Ramos (cell line): ENCODE results near the gene CST9.
"Not testable (repeated sequence)": the region's sequence is repeated elsewhere in the genome, so short reads cannot be mapped to it uniquely, and the experiment has no call there.

ENCODE experiments used
- in situ Hi-C: fragments of 300-500 bp; cut with MboI; formaldehyde crosslinking; loops from one replicate; pipeline ENCODE4 v1.14.3; 2022; ENCODE audit warnings: low sequenced_read_pairs; ENCODE audit not compliant: unreplicated experiment

The CST9 gene

GRCh38 chr20:23596579-23597250 lies 9.0 kb downstream of the CST9 start:
- in situ Hi-C loops, result no loop called here

DNA sequence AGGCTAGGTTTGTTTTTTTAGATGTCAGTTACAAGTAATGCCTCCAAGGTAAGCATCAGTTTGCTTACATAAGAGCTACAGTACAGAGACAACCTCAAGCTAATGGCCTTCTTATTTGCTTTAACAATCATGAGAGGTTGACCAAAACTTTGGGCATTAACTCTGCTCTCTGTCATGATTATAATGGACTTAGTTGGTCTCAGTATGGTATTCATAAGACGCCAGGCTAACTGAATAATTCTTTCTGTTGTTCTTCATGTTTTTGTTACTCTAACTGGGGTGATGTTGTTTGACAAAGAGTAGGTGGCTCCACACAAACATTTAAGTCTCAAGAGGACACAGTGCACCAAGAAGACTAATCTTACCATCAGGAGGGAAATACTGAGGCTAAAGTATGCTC lies 9.8 kb downstream of the CST9 start:
- in situ Hi-C loops, result no loop called here

- in situ Hi-C loops, result no loop called here
Observed at GRCh38 chr20:23588434-23589403, 17.0 kb downstream of the CST9 start.

DNA sequence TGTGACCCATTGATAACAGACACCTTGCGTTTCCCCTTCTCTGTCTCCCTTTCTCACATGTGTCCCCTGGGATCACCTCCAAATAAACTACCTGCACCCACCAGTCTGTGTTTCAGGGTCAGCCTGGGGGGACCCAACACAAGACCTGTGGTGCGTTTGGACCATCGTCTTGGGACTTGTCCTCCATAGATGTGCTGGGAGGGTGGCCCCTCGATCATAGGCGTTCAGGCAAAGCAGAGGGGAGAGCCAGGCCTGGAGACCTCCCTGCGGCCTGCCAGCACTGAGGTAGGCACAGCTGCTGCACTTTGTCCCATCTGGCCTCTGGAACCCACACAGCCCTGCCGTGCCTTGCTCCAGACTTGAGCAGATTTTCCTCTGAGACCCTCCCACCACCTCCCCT lies 18.1 kb downstream of the CST9 start:
- in situ Hi-C loops, result no loop called here

DNA sequence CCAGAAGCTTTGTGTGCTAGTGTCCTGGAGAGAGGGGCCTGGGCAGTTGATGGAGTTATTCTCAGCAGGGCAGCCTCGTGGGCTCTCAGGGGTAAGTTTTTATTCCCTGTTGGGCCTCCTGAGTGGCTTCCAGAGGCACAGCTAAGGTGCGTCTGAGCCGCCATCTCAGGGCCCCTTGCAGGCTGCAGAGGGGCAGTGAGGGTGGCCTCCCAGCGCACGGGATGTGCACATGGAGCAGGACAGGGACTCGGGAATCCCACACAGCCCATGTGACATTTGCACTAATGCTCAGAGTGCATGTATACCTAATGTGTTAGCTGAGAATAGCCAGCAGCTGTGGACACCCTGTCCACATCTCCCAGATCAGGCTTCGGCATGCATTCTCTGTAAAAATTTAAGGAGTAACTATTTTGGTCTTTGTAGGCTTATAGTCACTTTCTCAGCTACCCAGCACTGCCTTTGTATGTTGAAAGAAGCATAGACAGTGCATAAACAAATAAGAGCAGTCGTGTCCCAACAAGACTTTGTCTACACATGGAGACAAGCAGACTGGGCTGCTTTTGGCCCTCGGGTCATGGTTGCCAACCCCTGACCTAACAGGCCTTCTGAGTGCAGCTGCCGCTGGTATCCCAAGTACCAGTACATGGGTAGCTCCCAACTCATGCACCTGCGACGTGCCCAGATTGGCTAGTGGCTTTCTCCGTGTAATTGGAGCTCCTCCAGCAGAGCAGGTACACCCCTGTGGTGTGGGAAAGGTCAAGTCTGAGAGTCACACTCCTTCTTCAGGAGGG lies 18.8 kb downstream of the CST9 start:
- in situ Hi-C loops, result no loop called here

DNA sequence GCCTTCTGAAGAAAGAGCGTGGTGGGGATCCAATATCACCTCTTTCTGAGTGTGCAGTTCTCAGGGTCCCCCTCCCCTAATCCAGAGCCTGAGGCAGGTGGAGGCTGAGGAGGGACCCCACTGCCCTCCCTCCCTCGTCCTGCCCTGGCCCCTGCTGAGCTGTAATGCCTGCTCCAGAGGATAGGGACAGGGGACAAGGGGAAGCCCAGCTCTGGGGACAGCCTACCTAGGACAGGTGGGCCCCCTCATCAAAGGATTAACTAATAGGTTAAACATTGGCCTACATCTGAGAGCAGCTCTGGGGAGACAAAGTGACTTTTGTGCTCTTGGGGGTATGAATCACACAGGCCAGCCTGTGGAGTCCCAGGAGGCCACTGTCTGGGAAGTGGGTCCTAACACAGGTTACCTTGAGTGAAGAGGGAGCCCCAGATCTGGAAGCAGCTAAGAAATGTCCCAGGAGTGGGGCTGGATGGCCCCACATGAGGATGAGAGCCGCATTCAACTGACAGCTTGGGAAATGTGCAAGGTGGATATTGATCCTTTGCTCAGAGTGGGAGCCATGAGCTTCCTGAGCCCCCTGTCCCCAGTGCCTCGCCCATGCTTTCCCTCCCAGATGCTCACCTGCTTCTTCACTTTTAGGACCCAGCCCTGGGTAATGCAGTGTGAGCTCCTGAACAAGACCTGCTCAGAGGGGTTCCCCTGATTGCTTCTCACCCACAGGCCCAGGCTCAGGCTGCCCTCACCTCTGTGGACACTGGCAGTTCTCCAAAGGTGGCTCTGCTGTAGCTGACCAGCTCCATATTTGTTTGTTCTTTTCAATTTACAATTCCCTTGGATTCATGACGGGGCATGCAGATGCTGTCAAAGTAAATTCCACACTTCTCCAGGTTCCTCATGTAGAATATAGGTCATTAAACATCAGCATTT lies 19.6 kb downstream of the CST9 start:
- in situ Hi-C loops, result no loop called here

GRCh38 chr20:23585449-23585807 lies 20.3 kb downstream of the CST9 start:
- in situ Hi-C loops, result no loop called here

DNA sequence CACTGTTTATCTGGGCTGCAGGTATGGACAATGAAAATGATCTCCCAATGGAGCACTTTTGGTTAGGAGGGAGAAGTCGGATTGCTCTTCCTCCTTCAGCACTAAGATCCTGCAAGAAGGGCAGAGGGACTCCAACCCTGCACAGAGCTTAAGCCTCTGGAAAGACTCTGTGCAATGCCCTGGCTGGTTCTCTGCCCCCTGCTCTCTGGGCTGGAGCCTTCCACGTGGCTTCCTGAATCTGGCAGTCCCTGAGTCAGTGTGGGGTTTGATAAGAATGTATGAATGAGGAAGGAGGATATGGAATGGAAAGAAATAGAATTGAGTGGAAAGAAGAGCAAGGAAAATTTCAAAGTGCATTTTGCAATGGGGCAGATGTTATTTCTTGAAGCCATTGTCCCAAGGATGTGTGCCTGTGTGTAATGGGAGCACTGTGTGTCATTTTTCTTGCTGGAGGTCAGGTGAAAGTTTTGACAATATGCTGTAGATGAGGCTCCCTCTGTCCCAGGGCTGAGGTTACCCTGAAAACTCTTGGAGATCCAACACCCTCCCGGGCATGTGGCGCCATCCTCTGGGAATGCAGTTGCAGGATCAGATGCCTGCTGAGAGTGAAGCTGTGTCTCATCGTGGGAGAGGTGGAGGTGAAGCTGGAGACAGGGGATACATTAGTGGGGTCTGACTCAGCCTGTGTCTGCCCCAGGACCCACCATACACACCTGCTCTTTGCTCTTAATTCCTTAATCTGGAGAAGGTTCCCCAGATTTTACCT lies 21.1 kb downstream of the CST9 start:
- in situ Hi-C loops, result no loop called here

GRCh38 chr20:23583526-23583925 lies 22.2 kb downstream of the CST9 start:
- in situ Hi-C loops, result no loop called here

GRCh38 chr20:23582293-23582692 lies 23.4 kb downstream of the CST9 start:
- in situ Hi-C loops, result no loop called here

DNA sequence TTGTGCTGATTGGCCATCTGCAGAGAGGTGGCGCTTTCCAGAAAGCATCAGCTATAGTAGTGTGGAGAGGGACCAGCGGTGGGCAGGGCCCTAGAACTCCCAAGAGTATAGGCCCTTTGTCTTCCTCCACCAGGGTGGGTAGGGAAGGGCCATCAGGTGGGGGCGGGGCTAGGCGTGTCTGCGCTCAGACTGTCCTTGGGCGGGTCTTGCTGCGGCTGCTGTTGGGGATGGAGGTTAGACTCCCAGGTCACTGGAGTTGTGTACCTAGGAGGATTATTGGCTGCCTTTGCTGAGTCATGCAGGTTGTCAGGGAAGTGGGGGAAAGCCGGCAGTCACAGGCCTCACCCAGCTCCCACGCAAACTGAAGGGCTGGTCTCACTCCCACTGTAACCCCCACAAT lies 23.9 kb downstream of the CST9 start:
- in situ Hi-C loops, result not testable (repeated sequence)

DNA sequence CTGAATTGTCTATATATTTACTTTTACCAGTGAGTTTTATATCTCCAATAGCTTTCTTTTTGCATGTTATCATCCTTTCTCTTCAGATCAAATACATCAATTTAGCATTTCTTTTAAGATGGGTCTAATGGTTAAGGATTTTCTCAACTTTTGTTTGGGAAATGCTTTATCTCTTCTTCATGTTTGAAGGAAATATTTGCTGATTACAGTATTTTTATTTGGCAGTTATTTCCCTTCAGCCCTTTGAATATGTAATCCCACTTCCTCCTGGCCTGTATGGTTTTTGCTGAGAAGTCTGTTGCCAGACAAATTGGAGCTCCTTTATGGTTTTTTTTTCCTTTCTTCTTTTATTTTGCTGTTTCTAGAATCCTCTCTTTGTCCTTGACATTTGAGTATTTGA lies 30.7 kb downstream of the CST9 start:
- in situ Hi-C loops, result no loop called here

DNA sequence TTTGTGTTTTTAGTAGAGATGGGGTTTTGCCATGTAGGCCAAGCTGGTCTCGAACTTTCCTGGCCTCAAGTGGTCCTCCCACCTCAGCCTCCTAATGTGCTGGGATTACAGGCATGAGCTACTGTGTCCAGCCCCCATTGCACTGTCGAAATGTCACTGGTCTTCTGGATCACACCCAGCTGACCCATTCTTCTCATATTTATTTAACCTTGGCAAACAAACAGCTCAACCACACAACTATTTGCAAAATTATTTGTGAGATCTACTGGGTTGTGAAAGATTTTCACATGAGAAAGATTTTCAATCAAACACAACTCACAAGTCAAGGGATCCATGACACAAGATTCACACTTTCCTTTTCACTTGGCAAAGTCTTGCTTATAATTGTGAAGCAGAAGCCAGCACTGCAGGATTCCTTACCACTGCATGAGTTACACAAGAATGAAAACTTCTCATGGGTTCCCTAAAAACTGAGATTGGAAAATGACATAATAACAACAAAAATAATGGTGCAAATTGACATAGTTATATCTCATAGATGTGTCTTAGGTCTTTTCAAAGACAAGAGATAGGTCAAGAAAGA lies 35.4 kb downstream of the CST9 start:
- in situ Hi-C loops, result no loop called here

DNA sequence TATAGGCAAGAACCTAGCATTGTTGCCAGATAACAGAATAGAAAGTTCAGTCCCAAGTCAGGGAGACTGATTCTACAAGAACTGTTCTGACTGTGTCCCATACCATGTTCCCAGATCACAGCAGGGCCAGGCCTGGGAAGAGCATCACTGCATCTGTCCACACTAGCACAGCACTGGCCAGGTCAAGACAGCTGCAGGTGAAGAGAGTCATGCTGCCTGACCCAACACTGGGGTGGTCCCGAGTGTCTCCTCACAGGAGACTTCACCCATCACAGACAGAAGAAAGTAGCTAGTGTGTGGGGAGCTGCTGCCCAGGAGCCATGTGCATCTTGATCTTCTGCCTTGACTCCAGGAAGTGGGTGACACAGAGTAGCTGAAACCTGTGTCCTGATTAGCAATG lies 36.1 kb downstream of the CST9 start:
- in situ Hi-C loops, result no loop called here

DNA sequence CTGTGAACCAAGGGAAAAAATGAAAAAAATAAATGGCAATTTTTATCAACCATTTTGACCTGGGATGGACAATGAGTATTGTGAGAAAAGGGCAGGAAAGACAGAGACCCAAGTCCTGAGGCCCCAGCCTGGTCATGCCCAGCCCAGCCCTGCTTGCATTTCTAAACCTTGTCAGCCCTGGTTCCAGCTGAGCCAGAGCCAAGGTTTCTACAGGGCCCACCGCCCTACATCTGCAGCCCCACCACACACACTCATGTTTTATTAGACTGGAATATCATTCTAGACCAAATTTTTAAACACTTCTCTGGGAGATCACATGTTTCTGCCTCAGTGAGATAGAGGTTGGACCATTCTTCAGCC lies 36.8 kb downstream of the CST9 start:
- in situ Hi-C loops, result no loop called here

DNA sequence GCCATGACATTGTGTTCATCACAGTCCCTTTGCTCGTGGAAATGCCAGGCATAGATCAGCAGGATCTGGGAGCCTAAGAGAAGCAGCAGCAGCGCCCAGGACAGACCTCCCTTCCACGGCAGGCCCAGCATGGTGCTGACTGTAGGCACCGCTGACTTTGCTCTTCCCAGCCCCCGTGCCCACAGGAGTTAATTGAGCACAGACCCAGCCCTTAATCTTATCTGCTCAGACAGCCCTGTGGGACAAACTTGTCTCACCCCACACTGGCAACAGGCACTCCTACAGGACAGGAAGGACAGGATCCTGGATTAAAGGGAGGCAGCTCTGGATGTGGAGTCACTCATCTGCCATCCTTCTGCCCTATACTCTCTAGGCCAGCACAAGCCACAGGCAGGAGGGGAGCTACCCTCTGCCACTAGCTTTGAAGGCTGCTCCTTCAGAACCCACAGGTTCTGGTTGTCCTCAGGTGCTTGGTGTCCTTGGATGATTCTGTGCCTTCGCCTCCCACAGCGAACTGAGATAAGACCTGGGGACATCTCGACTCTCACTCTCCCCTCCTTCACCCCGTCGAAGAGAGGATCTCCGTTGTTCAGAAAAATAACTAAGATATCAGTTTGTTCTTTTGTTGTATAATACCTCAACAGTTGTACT lies 37.3 kb downstream of the CST9 start, which contains the start of gene CST9L:
Gene CST9L, minus strand, starts transcription at position 165 of the 651 bp plus-strand sequence. Its CDS starts 34 bp downstream, at position 131.
- in situ Hi-C loops, result no loop called here

- in situ Hi-C loops, result no loop called here
Observed at GRCh38 chr20:23566199-23566932, 39.4 kb downstream of the CST9 start.
